Measurements from ENCODE around the gene KCNK17.

KCNK17 gene

DNA sequence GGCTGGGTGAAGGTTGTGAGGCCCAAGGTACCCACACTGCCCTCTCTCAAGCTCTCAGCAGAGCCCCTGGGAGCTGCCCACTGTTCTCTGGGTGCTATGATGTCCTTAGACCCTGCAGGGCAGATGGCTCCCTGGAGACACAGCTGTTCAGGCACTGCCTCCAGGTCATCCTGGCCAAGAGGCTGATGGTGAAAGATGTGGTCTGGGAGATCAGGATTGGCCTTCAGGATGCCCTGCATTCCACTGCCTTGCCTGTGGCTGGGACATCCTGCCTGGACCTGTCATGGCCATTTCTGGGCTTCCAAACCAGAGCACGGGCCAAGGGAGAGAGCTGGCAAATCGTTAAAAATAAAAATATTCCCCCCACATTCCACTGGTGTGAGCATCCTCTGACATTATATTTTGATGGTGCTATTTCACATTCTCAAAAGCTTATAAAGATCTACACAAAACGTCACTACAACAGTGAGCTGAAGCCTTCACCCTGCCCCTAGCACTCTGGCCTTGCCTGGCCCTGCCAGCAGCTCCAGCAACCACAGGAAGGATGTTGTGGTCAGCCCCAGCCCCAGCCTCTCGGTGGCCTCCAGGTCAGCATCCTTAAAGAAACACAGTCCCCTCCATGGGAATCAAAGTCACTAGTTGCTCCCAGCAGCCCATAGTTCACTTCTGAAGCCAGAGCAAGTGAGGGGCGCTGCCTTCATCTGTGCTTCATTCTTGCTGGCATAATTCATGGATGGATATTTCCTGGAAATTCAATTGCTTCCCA is 21.7 kb upstream of the KCNK17 start:
- FAIRE-seq: no peak

DNA sequence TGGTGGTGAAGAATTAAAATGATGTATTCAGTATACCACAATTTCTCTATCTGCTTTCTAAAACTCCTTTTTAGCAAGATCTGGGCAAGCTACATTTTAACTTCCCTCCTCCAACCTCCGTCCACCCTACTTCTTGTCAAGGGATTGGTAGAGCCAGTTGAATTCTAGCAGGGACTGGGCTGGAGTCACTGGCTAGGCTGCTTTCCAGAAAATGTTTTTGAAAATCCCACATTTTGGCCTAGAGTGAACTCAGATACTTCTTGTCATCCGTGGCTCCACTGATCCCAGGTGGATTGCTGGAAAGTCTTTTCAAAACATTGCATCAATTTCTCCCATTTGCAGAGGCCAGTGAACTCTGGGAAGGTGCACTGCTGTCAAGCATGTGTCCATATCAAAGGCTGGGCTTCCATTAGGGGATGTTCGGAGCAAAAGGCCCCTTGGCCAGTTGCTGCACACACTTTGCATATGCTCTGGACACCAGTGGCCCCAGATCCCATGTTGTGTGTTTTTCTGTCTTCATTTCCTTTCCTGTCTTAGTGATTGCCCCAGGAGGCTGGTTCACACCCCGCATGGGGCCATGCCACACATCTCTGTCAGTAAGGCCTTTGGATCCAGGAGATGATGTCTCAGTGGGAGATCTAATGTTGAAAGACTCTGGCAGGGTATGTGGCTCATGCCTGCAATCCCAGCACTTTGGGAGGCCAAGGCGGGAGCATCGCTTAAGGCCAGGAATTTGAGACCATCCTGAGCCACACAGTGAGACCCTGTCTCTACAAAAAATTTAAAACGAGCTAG is 19.6 kb upstream of the KCNK17 start:
- FAIRE-seq: no peak

GRCh38 chr6:39330476-39330875 is 16.3 kb upstream of the KCNK17 start:
- no peak for FAIRE-seq

DNA sequence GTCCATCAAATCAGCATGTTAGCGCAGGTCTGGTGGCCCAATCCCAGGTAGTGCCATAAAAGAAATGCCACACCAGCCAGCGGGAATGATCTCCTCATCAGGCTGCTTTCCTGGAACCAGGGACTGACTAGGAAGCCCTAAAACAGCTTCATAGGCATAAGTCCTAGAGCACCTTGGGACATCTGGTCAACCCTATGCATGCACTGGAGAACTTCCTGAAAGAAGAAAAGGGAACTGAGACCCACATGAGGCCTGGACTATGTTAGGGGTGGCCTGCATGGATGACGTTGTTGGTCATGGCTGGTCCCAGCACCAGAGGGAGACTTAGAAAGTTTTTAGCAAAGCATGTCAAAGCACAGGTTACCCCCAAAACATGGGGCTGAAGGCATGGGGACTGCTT is 15.8 kb upstream of the KCNK17 start:
- FAIRE-seq: no peak

DNA sequence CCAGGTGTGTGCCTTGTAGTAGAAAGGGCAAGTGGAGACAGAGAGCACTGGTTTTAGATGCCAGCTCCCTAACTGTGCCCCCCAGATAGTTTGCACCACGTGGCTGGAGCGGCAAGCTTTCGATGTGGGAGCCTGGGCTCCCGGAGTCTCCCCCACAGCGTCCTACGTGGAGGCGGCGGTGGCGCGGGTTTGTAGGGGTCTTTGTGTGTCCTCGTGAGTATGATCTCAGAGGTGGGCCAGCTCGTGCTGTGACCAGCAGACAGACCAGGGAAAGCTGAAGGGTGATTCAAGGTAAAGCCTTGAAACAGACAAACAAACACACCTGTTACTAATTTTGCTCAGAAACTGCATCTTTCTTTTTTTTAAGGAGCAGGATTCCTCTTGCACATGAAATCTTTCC is 13.8 kb upstream of the KCNK17 start:
- FAIRE-seq: no peak

DNA sequence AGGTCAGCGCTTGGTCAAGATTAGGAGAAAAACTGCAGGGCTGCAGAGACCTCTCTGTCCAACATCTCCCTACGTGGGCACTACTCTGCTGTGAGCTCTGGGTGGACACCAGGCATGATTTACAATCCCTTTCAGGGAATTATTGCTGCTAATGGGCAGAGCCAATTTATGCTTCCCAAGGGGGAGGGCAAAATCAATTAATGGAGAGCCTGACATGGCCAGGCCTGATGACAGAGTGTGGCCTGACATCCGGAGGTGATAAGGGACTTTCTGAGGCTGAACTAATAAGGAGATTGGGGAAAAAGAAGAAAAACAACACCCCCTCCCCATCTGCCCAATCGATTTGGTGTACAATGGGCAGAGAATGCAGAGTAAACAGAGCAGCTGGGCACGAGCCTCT is 13.3 kb upstream of the KCNK17 start:
- no peak for FAIRE-seq

DNA sequence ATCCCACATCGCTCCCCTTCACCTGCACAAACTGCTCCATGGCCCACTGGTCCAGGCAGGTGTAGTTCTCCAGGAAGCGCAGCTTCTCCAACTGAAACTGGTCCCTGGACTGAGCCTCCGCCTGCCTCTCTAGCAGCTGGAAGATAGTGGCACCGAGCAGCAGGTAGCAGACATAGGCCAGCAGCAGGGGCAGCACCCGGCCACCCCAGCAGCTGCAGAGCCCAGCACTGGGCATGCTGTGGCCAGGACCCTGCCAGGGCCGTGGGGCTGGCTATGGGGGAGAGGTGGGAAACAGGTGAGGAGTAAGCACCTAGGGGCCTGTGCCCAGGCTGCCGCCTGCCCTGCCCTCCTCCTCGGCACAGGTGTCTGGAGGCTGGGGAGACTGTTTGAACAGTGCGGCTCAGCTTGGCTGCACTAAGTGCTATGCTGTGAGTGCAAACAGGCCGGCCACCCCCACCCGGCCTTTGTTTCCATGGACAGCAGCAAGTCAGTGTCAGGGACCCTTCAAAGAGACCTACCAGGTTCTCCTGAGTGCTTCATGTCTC is 8.2 kb upstream of the KCNK17 start, which contains the start of gene KCNK16:
Gene KCNK16, minus strand, starts transcription at position 397 of the 545 bp plus-strand sequence. Its CDS starts 162 bp downstream, at position 235.
- no peak for FAIRE-seq

GRCh38 chr6:39321761-39322160 is 7.5 kb upstream of the KCNK17 start:
- no peak for FAIRE-seq

GRCh38 chr6:39320363-39320984 is 6.3 kb upstream of the KCNK17 start:
- no peak for FAIRE-seq

DNA sequence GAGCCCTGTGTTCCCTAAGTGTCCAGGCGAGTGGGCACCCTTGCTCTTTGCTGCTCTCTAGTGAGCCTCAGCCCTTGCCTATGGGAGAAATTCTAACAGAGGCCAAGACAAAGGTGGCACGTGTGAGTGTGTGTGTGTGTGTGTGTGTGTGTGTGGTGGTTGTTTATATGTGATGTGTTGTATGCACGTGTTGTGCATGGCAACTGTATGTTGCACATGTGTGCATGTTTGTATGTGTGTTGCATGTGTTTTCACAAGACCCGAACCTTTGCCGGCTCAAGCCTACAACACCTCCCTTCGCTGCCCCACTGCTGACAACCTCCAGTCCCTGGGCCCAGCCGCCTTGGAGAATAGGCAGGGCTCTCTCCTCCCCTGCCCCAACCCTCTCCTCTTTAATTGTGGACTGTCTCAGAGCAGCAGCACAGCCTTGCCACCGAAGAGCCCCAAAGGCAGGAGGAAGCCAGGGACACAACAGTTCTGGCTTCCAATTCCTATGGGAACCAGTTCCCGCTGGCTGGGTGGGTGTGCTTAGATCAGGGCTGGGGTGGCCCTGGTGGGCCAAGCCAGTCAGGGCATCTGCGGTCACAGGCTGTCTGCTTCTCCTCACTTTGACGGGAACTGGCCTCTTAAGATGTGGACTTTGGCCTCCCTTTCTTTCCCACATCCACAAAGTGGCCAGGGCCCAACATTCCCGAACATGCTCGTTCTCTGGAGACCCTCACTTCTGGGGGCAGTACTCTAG is 5.6 kb upstream of the KCNK17 start:
- no peak for FAIRE-seq

GRCh38 chr6:39317256-39317655 is 3.0 kb upstream of the KCNK17 start:
- FAIRE-seq: no peak

DNA sequence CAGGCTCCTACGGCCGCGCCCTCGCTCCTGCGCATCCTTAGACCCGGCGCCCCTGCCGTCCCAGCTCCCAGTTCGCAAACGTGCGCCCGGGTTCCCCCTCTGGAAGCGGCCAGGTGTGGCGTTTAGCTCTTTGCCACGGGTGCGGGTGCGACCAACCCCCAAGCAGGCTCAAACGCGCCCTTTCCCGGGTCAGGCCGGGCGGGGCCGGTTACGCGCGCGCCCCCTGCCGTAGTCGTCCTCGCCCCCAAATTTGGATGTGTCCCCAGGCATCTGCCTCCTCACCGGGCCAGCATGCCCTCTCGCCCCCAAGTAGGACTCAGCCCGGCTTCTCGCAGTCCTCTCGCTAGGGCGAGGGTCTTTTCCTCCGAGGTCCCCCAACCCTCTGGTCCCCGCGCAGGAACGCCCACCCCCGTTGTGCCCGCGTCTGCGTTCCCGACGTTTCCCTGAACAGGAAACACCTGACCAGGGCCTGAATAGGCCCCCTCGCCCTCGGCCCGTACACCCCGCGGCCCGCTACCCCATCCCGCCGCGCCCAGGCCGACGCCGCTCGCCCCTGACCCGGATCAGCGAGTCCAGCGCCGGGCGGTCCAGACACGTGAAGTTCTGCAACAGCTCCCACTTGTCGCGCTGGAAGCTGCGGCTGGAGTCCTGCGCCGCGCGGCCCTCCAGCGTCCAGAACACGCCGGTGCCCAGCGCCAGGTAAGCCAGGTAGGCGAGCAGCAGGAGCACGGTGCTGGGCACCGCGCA is 520 bp downstream of the KCNK17 start:
- FAIRE-seq: no peak

DNA sequence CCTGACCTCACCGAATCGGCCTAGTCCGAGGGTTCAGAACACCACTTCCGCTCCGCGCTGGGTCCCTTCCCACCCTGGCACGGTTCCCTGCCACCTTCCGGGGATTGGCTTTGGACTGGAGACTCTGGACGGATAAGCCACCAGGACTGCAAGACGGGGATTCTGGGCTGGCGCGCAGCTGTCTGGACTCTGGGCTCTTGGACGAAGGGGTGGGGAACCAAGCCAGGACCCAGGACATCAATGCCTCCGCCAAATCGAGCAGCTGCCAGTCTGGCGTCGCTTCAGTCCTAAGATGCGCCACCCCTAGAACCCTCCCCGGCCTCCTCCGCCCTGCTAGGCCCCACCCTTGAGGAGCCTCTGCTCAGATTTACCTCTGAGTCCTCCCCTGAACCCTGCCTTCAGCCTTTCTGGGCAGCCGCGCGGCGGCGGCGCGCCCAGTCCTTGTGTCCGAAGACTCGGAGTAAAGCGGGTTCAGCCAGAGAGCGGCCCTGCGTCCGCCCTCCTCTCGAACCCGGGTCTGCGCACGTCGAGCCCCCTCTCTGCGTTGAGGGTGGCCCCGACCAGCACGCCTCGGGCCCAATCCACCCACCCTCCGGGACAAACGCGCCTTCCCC is 1.2 kb downstream of the KCNK17 start:
- FAIRE-seq: no peak

- no peak for FAIRE-seq
These were observed 3.7 kb downstream of the KCNK17 start for GRCh38 chr6:39310542-39310941.

DNA sequence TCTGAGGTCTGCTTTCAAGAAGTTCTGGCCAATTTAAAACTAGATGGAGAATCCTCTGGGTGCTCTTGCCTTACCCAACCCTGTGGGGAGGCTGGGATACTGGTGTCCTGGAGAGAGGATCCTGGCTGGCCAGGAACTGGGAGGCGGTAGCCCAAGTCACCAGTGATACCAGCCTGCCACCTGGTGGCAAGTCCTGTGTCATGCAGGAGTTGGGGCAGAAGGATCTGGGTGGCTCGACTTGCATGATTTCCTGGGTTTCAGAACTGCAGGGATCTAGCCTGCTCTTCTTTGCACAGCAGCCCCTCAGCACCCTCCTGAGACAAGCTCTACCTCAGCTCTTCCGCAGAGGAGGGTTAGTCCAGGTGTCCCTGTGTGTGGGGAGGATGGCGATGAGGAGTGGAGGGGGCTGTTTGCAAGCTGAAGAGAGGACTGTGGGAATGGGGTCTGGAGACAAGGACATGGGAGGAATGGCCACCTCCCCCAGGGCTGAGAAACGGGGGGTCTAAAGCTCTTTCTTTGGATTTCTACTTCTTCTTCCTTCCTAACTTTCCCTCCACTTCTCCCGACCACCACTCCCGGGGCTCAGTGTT is 4.2 kb downstream of the KCNK17 start:
- no peak for FAIRE-seq

GRCh38 chr6:39307462-39307861 is 6.8 kb downstream of the KCNK17 start:
- no peak for FAIRE-seq

DNA sequence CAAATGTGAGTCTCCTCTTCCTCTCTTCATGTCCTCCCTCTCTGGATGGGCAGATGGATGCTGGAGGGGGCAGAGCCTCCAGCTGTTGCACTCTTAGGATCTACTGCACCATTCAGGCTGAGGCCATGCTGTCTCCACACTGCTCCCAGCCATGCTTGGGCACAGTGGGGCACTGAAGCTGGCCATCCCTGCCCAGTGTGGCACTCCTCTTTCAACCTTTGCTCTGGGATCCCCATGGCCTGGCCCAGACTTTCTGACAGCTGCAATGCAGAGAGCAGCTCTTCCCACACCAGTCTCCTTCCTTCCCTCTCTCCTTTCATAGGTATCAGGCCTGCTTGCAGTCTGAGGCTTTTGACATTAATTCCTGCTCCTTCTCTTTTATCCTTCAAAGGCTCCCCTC is 9.3 kb downstream of the KCNK17 start:
- FAIRE-seq: no peak

DNA sequence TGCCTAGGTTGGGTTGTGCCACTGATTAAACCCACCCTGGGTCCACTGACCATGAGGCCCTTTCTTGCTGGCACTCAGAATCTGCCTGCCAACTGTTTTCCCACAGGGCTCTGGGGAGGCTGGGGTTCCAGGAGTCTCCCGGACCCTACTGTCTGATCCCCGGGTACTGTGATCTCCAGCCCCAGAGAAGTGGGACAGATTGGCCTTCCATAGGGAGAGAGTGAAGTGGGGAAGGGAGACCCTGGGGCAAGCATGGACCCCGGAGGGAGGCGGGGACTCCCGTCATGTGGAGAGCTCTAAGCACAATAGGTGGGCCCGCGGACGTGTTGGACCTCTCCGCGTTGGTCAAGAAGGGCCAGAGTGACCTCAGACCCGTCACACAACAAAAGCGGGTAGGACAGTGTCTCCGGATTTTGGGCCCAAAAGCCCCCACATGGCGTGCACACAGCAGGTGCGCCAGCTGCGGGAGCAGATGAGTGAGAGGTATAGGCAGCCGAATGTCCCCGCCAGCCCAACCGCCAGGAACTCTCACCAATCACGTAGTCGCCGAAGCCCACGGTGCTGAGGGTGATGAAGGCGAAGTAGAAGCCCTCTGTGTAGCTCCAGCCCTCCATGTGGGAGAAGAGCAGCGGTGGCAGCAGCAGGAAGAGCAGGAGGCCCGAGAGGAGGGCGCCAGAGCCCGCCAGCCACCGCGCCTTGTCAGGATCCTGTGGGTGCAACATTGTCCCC is 10.6 kb downstream of the KCNK17 start:
- FAIRE-seq: no peak

- no peak for FAIRE-seq
These were observed 11.4 kb downstream of the KCNK17 start for GRCh38 chr6:39302669-39303424.

DNA sequence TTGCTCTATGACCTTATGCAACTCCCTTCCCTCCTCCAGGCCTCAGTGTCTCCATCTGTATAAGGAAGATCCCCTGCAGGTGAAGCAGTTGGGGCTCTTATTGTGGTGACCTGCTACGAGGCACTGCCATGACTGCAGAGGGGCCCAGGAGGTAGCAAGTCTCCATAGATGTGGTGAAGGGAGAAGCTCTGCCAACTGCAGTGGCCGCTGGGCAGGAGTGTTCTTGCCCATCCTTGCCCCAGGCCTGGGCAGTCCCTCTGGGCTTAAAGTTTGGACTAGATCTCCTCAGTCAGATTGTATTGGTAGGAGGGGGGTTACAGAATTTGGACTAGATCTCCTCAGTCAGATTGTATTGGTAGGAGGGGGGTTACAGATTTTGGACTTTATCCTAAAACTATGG is 12.2 kb downstream of the KCNK17 start:
- FAIRE-seq: no peak

All from colon (tissue), 2 donors.